RWPE2 (cell line): ENCODE measurements around the gene OSM.

Experiments
- ATAC-seq: fragments of 200-7000 bp; cut with Tn5 transposase; 3 replicates; pipeline ENCODE4 v1.9.1; 2021; ENCODE audit warnings: low read depth
- DNase-seq: peaks from one replicate; pipeline ENCODE4 v3.0.0-alpha.2; 2020; ENCODE audit warnings: low spot score
- H3K27ac ChIP-seq: fragments of 450-650 bp; 2 replicates; pipeline ENCODE4 v1.5.1; 2017; ENCODE audit warnings: mild to moderate bottlenecking; ENCODE audit not compliant: poor library complexity, severe bottlenecking
- H3K27me3 ChIP-seq: fragments of 250-450 bp; sonication (Bioruptor Pico); 2 replicates; pipeline ENCODE4 v1.5.1; 2021; ENCODE audit warnings: mild to moderate bottlenecking, moderate library complexity; ENCODE audit not compliant: insufficient read depth, poor library complexity, severe bottlenecking
- H3K36me3 ChIP-seq: fragments of 250-450 bp; sonication (Bioruptor Pico); 2 replicates; pipeline ENCODE4 v1.5.1; 2020; ENCODE audit warnings: low read depth, mild to moderate bottlenecking, moderate library complexity
- H3K4me1 ChIP-seq: fragments of 250-450 bp; sonication (Bioruptor Pico); 2 replicates; pipeline ENCODE4 v1.5.1; 2021; ENCODE audit warnings: mild to moderate bottlenecking, moderate library complexity; ENCODE audit not compliant: insufficient read depth, poor library complexity, severe bottlenecking
- H3K4me3 ChIP-seq: fragments of 250-450 bp; sonication (Bioruptor Pico); 2 replicates; pipeline ENCODE4 v1.5.1; 2021; ENCODE audit warnings: mild to moderate bottlenecking, moderate library complexity; ENCODE audit not compliant: severe bottlenecking
- H3K9me3 ChIP-seq: fragments of 250-450 bp; sonication (Bioruptor Pico); 2 replicates; pipeline ENCODE4 v1.5.1; 2021; ENCODE audit warnings: mild to moderate bottlenecking, moderate library complexity; ENCODE audit not compliant: severe bottlenecking
- CTCF ChIP-seq: fragments of 450-650 bp; IDR thresholded peaks from one replicate; pipeline ENCODE4 v1.5.1; 2017; ENCODE audit warnings: mild to moderate bottlenecking, moderate library complexity; ENCODE audit not compliant: poor library complexity, severe bottlenecking

Gene OSM

GRCh38 chr22:30254314-30254713 lies 12.3 kb downstream of the OSM start:
- no peak overlapping the region for H3K27ac ChIP-seq
- H3K36me3 ChIP-seq: no peaks in the 10 kb centered on the region
- DNase-seq (no peak), ATAC-seq (no peak)
- no peaks in the 10 kb centered on the region for H3K9me3 ChIP-seq
- H3K4me1 ChIP-seq: peaks cover 14% of the 10 kb centered on the region
- H3K27me3 ChIP-seq: no peaks in the 10 kb centered on the region
- TF ChIP-seq CTCF: no peak
- no peak overlapping the region for H3K4me3 ChIP-seq

GRCh38 chr22:30253205-30253852 lies 13.3 kb downstream of the OSM start:
- no peaks in the 10 kb centered on the region for H3K27me3 ChIP-seq
- H3K4me1 ChIP-seq: peaks cover 14% of the 10 kb centered on the region
- no peak overlapping the region for H3K4me3 ChIP-seq
- no peak overlapping the region for H3K27ac ChIP-seq
- no peaks in the 10 kb centered on the region for H3K36me3 ChIP-seq
- TF ChIP-seq CTCF: no peak
- ATAC-seq (no peak), DNase-seq (no peak)
- no peaks in the 10 kb centered on the region for H3K9me3 ChIP-seq

GRCh38 chr22:30252411-30253204 lies 14.0 kb downstream of the OSM start:
- TF ChIP-seq CTCF: no peak

GRCh38 chr22:30251711-30252110 lies 14.9 kb downstream of the OSM start:
- ATAC-seq (no peak), DNase-seq (no peak)
- Histone ChIP-seq H3K4me1 (peaks cover 14% of the 10 kb centered on the region), H3K4me3 (no peak overlapping the region), H3K27me3 (no peaks in the 10 kb centered on the region), H3K9me3 (no peaks in the 10 kb centered on the region), H3K27ac (peak overlapping the region; percentile 46), H3K36me3 (no peaks in the 10 kb centered on the region)
- TF ChIP-seq CTCF: no peak

More at GRCh38 chr22:30252411-30253204, 14.0 kb downstream of the OSM start:
- H3K4me1 ChIP-seq: peaks cover 14% of the 10 kb centered on the region
- no peaks in the 10 kb centered on the region for H3K9me3 ChIP-seq
- H3K4me3 ChIP-seq: no peak overlapping the region
- DNase-seq: no peak
- ATAC-seq: no peak
- no peaks in the 10 kb centered on the region for H3K27me3 ChIP-seq
- H3K27ac ChIP-seq: peak overlapping the region; percentile 46
- H3K36me3 ChIP-seq: no peaks in the 10 kb centered on the region
